ENCODE measurements around the gene IQCH.
"Not testable (repeated sequence)": the region's sequence is repeated elsewhere in the genome, so short reads cannot be mapped to it uniquely, and the experiment has no call there.

IQCH gene

DNA sequence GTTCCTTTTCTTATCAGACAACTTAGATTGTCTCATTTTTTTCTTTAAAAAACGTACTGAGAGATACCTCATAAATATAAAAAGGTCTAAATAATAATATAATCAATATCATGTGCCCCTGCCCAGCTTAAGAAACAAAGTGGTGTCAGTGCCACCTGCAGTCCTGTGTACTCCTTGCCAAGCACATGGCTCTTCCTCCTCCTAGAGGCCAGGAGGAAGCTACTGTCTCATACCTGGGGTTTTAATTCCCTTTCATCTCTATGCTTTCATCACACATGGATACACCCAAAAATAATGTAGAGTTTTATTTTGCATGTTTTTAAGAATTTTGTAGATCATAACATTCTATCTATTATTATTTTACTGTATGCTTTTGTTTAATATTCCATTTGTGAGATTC is 167.7 kb downstream of the IQCH start:
- FAIRE-seq (no peak), DNase-seq (ENCODE audit: insufficient read length, low spot score) (no peak)

DNA sequence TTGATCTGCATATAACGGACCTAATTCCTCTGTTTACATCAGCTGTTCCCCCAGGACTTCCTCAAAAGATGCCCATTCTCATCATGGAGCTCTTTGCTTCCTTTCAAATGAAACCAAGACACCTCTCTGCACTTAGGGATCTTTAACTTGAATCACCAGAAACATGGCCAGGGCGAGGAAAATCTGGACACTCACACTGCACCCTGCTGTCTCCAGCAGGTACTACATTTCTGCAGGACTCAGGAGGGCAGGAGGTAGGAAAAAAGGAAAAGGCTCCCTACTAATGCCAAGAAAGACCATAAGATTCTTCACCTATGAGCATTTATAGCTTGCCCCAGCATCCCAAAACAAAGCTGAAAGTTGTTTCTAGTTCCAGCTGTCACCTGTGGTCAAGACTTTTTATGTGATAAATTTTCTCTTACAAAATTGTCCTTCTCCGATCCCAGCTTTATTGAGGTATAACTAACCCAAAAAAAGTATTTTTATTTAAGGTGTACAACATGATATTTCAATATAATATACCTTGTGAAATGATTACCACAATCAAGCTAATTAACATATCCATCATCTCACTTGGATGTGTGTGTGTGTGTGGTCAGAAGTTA is 179.0 kb downstream of the IQCH start:
- peak; percentile 92 for FAIRE-seq
- peak; percentile 28 for DNase-seq (ENCODE audit: insufficient read length, low spot score)

DNA sequence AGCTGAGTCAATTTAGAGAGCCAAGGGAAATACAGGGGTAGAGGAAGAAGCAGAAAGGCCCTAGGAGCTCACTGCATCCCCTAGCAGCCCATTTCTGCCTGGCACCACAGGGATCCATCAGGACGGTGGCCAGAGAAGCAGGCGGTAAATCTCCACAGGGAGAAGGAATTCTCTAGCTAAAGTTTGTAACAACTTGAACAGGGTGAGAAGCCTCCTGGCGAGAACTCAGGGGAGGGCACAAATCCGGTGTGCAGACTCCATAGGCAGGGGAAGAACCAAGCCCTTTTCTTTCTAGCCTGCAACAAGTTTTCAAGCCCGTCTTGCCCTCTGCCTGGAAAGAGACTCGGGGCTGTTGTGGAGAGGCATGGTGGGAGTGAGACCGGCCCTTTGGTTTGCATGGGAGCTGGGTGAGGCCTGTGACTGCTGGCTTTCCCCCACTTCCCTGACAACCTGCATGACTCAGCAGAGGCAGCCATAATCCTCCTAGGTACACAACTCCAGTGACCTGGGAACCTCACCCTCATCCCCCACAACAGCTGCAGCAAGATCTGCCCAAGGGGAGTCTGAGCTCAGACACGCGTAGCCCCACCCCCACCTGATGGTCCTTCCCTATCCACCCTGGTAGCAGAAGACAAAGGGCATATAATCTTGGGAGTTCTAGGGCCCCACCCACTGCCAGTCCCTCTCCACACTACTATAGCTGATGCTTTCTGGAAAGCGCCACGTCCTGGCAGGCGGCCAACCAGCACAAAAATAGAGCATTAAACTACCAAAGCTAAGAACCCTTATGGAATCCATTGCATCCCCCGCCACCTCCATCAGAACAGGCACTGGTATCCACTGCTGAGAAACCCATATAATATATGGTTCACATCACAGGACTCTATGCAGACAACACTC is 182.0 kb downstream of the IQCH start:
- not testable (repeated sequence) for FAIRE-seq; DNase-seq (ENCODE audit: insufficient read length, low spot score)

DNA sequence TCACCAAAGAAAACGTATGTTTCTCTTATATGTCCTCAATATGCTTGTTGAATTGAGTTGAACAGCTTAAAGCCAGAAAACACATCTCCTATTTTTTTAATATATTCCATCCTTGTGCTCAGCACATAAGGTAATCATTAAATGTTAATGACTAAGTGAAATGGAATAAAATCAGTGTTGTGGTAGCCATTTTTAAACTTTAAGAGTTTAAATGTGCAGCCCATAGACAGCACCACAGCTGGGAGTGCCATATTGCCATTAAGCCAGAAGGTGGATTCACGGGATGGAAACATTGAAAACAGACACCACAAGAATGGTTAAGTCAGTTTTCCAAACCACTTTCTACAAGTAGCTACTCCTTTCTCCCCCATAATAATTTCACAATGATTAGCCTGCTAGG is 189.5 kb downstream of the IQCH start:
- FAIRE-seq (no peak), DNase-seq (ENCODE audit: insufficient read length, low spot score) (no peak)

DNA sequence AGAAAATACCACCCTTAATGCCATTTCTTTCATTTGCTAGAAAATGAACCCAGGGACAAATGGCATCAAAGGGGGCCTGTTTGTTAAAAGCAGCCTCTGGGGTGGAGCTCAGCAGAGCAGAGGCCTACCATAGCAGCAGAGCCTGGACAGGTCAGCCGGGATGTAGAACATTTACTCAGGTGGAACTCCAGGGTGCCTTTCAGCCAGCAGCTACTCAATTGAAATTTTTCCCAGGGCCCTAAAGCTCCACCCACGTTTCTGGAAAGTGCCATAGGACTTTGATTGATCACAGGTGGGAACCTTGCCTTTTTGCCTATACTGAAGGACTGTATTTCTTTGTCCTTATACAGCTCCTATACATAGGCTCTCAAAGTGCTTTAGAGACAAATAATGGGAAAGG is 191.9 kb downstream of the IQCH start:
- no peak for FAIRE-seq
- DNase-seq (ENCODE audit: insufficient read length, low spot score) = no peak

DNA sequence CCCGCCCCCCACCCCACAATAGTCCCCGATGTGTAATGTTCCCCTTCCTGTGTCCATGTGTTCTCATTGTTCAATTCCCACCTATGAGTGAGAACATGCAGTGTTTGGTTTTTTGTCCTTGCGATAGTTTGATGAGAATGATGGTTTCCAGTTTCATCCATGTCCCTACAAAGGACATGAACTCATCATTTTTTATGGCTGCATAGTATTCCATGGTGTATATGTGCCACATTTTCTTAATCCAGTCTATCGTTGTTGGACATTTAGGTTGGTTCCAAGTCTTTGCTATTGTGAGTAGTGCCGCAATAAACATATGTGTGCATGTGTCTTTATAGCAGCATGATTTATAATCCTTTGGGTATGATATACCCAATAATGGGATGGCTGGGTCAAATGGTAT is 193.8 kb downstream of the IQCH start:
- DNase-seq (ENCODE audit: insufficient read length, low spot score); FAIRE-seq: not testable (repeated sequence)

DNA sequence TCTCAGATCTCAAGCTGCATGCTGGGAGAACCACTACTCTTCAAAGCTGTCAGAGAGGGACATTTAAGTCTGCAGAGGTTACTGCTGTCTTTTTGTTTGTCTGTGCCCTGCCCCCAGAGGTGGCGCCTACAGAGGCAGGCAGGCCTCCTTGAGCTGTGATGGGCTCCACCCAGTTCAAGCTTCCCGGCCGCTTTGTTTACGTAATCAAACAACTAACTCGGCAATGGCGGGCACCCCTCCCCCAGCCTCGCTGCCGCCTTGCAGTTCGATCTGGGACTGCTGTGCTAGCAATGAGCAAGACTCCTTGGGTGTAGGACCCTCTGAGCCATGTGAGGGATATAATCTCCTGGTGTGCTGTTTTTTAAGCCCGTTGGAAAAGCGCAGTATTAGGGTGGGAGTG is 199.1 kb downstream of the IQCH start:
- DNase-seq (ENCODE audit: insufficient read length, low spot score); FAIRE-seq: not testable (repeated sequence)

- FAIRE-seq = peak; percentile 90
Observed at GRCh38 chr15:67456677-67457529, 202.3 kb downstream of the IQCH start.

DNA sequence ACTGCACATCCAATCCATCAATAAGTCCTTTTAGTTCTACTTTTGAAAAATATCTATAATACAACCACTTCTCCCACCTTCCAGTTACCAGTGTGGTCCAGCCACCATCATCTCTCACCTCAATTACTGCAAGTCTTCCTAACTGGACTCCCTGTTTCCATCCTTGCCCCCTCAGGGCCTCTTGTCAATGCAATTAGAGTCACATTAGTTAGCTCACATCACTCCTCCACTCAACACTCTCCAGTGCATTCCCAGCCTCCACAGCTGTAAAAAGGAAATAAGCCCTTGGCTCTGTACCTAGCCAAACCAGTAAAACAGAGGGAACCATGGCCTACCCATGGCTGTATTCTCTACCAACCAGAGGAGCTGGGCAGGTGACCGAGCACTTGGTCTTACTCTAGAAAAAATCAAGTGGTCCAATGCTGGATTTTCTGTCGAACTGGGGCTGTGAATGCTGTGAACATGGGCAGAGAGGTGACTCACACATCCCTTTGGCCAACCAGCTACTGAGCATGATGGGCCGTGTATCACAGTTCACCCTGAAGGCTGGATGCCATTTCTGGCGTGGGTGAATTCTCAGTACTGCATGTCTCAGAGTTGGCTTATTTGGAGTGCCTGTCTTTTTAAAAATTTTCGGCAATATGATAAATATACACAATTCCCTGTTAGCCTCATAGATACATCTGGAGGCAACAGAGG is 203.9 kb downstream of the IQCH start:
- FAIRE-seq (no peak), DNase-seq (ENCODE audit: insufficient read length, low spot score) (no peak)

More at GRCh38 chr15:67456677-67457529, 202.3 kb downstream of the IQCH start:
- DNase-seq (ENCODE audit: insufficient read length, low spot score) = peak; percentile 69

GRCh38 chr15:67460521-67460920 is 205.9 kb downstream of the IQCH start:
- DNase-seq (ENCODE audit: insufficient read length, low spot score) (no peak), FAIRE-seq (no peak)

- FAIRE-seq (no peak), DNase-seq (ENCODE audit: insufficient read length, low spot score) (no peak)
Observed at GRCh38 chr15:67461735-67462134, 207.1 kb downstream of the IQCH start.

GRCh38 chr15:67462875-67463274 is 208.3 kb downstream of the IQCH start:
- no peak for DNase-seq (ENCODE audit: insufficient read length, low spot score)

GRCh38 chr15:67463488-67463887 is 208.9 kb downstream of the IQCH start:
- DNase-seq (ENCODE audit: insufficient read length, low spot score) (no peak), FAIRE-seq (no peak)

More at GRCh38 chr15:67462875-67463274, 208.3 kb downstream of the IQCH start:
- no peak for FAIRE-seq

DNA sequence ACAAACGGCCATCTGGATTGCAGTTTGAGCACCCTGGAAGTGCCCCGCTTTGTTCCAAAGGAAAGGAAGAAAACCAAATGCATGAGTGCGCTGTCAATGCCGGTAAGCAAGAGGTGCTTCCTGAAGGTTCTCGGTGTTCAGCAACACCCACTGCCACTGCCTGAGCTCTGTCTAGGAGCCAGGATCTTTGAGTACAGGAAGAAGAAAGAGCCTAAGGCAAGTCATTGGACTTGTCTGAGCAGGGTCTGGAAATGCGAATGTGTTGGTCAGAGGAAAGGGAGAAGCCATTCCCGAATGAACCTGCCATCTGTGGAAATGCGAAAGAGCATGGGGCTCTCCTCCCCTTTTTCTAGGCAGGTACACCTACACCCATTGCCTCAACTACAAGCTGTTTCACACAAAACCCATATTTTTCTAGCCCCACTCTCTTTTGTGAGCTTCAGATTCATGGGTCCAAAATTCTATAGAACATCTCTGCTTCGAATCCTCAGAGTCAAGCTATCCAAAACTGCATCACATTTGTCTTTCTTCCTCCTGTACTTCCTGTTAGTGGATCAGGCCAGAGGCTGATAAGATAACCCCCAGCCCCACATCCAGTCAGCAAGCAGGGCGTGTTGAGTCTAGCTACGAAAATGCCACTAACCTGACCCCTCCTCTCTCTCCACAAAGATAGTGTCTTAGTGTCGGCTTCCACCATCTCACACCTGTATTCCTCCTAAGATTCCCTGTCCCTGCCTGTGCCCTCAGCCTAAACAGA is 210.8 kb downstream of the IQCH start:
- FAIRE-seq (no peak), DNase-seq (ENCODE audit: insufficient read length, low spot score) (no peak)

- FAIRE-seq (no peak), DNase-seq (ENCODE audit: insufficient read length, low spot score) (no peak)
Observed at GRCh38 chr15:67468416-67468815, 213.8 kb downstream of the IQCH start.

- no peak for FAIRE-seq
- DNase-seq (ENCODE audit: insufficient read length, low spot score) = no peak
Observed at GRCh38 chr15:67469680-67470079, 215.1 kb downstream of the IQCH start.

DNA sequence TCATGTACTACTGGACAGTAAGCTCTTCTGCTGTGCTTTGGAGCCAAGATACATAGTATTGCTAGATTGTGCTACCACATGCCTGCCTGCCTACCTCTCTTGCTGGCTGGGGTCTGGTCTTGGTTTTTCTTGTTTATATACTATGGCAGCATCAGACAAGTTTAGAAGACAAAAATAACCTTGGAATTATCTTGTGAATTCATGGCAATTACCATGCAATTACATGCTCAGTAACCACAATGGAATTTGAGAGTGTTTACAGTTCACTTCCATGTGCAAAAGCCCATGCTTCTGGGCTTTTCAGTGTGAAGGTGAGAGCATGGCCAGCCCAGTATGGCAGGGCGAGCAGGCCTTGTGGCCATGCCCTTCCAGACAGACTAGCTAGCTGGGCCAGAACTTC is 218.4 kb downstream of the IQCH start:
- DNase-seq (ENCODE audit: insufficient read length, low spot score) = no peak
- FAIRE-seq = no peak

GRCh38 chr15:67474405-67475110 is 220.0 kb downstream of the IQCH start:
- no peak for DNase-seq (ENCODE audit: insufficient read length, low spot score)
- FAIRE-seq = no peak

All from GM19239 (cell line).